WTC11 (cell line): ENCODE data around the gene ZDHHC22.

ENCODE experiments used
- ATF6 ChIP-seq: sonication (generic); formaldehyde crosslinking; IDR thresholded peaks from 2 replicates; pipeline ENCODE4 v1.8.1; 2023; ENCODE audit warnings: mild to moderate bottlenecking, missing genetic modification reagents
- CTCF ChIP-seq: fragments of 200-600 bp; IDR thresholded peaks from 2 replicates; pipeline ENCODE4 v1.8.0; 2022; ENCODE audit warnings: antibody characterized with exemption
- GABPB1 ChIP-seq: sonication (generic); formaldehyde crosslinking; IDR thresholded peaks from 2 replicates; pipeline ENCODE4 v1.8.1; 2023; ENCODE audit warnings: mild to moderate bottlenecking, missing genetic modification reagents
- TEAD4 ChIP-seq: sonication (generic); formaldehyde crosslinking; IDR thresholded peaks from 2 replicates; pipeline ENCODE4 v1.8.0; 2022; ENCODE audit warnings: mild to moderate bottlenecking, missing genetic modification reagents

GRCh38 chr14:77151245-77151644 lies 9.7 kb upstream of the ZDHHC22 start:
- TF ChIP-seq CTCF (peak; percentile 51), ATF6 (CRISPR knock-in tag) (no peak), TEAD4 (CRISPR knock-in tag) (no peak), GABPB1 (CRISPR knock-in tag) (no peak)
